IMR-90 (cell line): ENCODE measurements around the gene FASLG. TPM values are rescaled to one million over a fixed set of nuclear protein-coding genes. Genes with fewer than 3 reads are reported as not detected.

Source experiments
- ATAC-seq: fragments of 200-7000 bp; cut with Tn5 transposase; 2 replicates; pipeline ENCODE4 v1.9.1; 2020; ENCODE audit warnings: low read depth, mild to moderate bottlenecking, moderate library complexity
- BruUV-seq: library from RNA; stranded (reverse); fragments of 400-500 nt; replicated peaks from 2 replicates; lab custom pipeline; 2021; lab: Mats Ljungman, UMichigan
- CTCF ChIA-PET: fragments of 300-600 bp; formaldehyde crosslinking; extraction: SDS; loops from one replicate; lab custom pipeline; 2021; ENCODE audit warnings: antibody characterized with exemption; lab: Yijun Ruan, JAX
- POLR2A ChIA-PET: fragments of 300-600 bp; sonication (Branson Sonifier 250); formaldehyde crosslinking; loops from one replicate; lab custom pipeline; 2022; ENCODE audit warnings: antibody characterized with exemption; ENCODE audit not compliant: unreplicated experiment; lab: Charles Lee
- DNase-seq: peaks from one replicate; pipeline ENCODE4 v3.0.0; 2013
- H2AFZ ChIP-seq: replicated peaks from 2 replicates; pipeline ENCODE3; 2013; ENCODE audit warnings: low read length, mild to moderate bottlenecking; ENCODE audit not compliant: poor library complexity
- H2AK5ac ChIP-seq: 2 replicates; pipeline ENCODE4 v1.6.1; 2013; ENCODE audit warnings: low read depth, low read length, inconsistent platforms
- H2AK9ac ChIP-seq: replicated peaks from 2 replicates; pipeline ENCODE3; 2013; ENCODE audit warnings: mild to moderate bottlenecking, low read depth, low read length, moderate library complexity; ENCODE audit not compliant: poor library complexity
- H2BK120ac ChIP-seq: 2 replicates; pipeline ENCODE4 v1.6.1; 2013; ENCODE audit warnings: low read depth, low read length, inconsistent platforms
- H2BK15ac ChIP-seq: 3 replicates; pipeline ENCODE4 v1.6.1; 2013; ENCODE audit warnings: low read depth, low read length, inconsistent platforms
- H2BK20ac ChIP-seq: 2 replicates; pipeline ENCODE4 v1.6.1; 2013; ENCODE audit warnings: low read depth, mild to moderate bottlenecking, inconsistent platforms, low read length, moderate library complexity
- H2BK5ac ChIP-seq: 2 replicates; pipeline ENCODE4 v1.6.1; 2013; ENCODE audit warnings: mild to moderate bottlenecking, low read depth, low read length, inconsistent platforms; ENCODE audit not compliant: poor library complexity, severe bottlenecking
- H3K14ac ChIP-seq: replicated peaks from 2 replicates; pipeline ENCODE4 v1.6.1; 2013; ENCODE audit warnings: low read depth, low read length, inconsistent platforms
- H3K18ac ChIP-seq: 2 replicates; pipeline ENCODE4 v1.6.1; 2013; ENCODE audit warnings: low read depth, low read length, control low read depth
- H3K23ac ChIP-seq: 2 replicates; pipeline ENCODE4 v1.6.1; 2013; ENCODE audit warnings: low read depth, low read length, inconsistent platforms
- H3K27ac ChIP-seq: 2 replicates; pipeline ENCODE4 v1.5.1; 2013; ENCODE audit warnings: mild to moderate bottlenecking, control low read depth, low read length; ENCODE audit not compliant: insufficient read depth
- H3K27me3 ChIP-seq: 2 replicates; pipeline ENCODE4 v1.6.1; 2013; ENCODE audit warnings: low read length; ENCODE audit not compliant: control insufficient read depth, insufficient read depth
- H3K36me3 ChIP-seq: 2 replicates; pipeline ENCODE4 v1.6.1; 2013; ENCODE audit warnings: low read length, mixed read lengths; ENCODE audit not compliant: control insufficient read depth, insufficient read depth
- H3K4ac ChIP-seq: 2 replicates; pipeline ENCODE4 v1.6.1; 2013; ENCODE audit warnings: low read depth, low read length, inconsistent platforms
- H3K4me1 ChIP-seq: 2 replicates; pipeline ENCODE4 v1.6.1; 2013; ENCODE audit warnings: low read length, mixed read lengths; ENCODE audit not compliant: control insufficient read depth, insufficient read depth
- H3K4me2 ChIP-seq: 2 replicates; pipeline ENCODE4 v1.6.1; 2013; ENCODE audit warnings: low read depth, mild to moderate bottlenecking, control low read depth, low read length, moderate library complexity
- H3K4me3 ChIP-seq: 2 replicates; pipeline ENCODE4 v1.5.1; 2013; ENCODE audit warnings: low read depth, mild to moderate bottlenecking, control low read depth, low read length, moderate library complexity; ENCODE audit not compliant: insufficient read depth
- H3K56ac ChIP-seq: 2 replicates; pipeline ENCODE4 v1.6.1; 2013; ENCODE audit warnings: low read length, inconsistent platforms; ENCODE audit not compliant: insufficient read depth; ENCODE audit errors: extremely low read depth
- H3K79me1 ChIP-seq, 2 experiments: 2 replicates each; pipeline ENCODE4 v1.6.1; 2013; ENCODE audit warnings: low read length in 2 of 2, inconsistent platforms in 1 of 2, low read depth in 1 of 2
- H3K9ac ChIP-seq: 2 replicates; pipeline ENCODE4 v1.6.1; 2013; ENCODE audit warnings: low read depth, low read length, control low read depth
- H3K9me1 ChIP-seq: 2 replicates; pipeline ENCODE4 v1.6.1; 2013; ENCODE audit warnings: low read length, inconsistent platforms; ENCODE audit not compliant: insufficient read depth
- H3K9me3 ChIP-seq: 2 replicates; pipeline ENCODE4 v1.6.1; 2013; ENCODE audit warnings: low read length; ENCODE audit not compliant: control insufficient read depth, insufficient read depth
- H4K20me1 ChIP-seq: 2 replicates; pipeline ENCODE4 v1.6.1; 2013; ENCODE audit warnings: low read length, inconsistent platforms; ENCODE audit not compliant: insufficient read depth
- H4K5ac ChIP-seq: 2 replicates; pipeline ENCODE4 v1.6.1; 2013; ENCODE audit warnings: mild to moderate bottlenecking, low read depth, low read length, control low read depth
- H4K8ac ChIP-seq, 2 experiments: 2 replicates each; pipeline ENCODE4 v1.6.1; 2013; ENCODE audit warnings: low read depth in 2 of 2, low read length in 2 of 2, control low read depth in 1 of 2, inconsistent platforms in 1 of 2
- H4K91ac ChIP-seq: 2 replicates; pipeline ENCODE4 v1.6.1; 2013; ENCODE audit warnings: low read depth, low read length, inconsistent platforms; ENCODE audit not compliant: insufficient read depth
- BHLHE40 ChIP-seq: fragments of 150-350 bp; IDR thresholded peaks from 2 replicates; pipeline ENCODE4 v1.6.1; 2016; ENCODE audit warnings: mild to moderate bottlenecking, low read depth, low read length
- CEBPB ChIP-seq: IDR thresholded peaks from 2 replicates; pipeline ENCODE4 v1.6.1; 2012; ENCODE audit warnings: low read depth, low read length, improper control_type of control experiment
- CHD1 ChIP-seq: IDR thresholded peaks from 2 replicates; pipeline ENCODE4 v1.6.1; 2012; ENCODE audit warnings: low read depth, low read length, improper control_type of control experiment
- FOS ChIP-seq: fragments of 150-350 bp; IDR thresholded peaks from 2 replicates; pipeline ENCODE4 v1.6.1; 2016; ENCODE audit warnings: low read depth, low read length
- MAFK ChIP-seq: IDR thresholded peaks from 2 replicates; pipeline ENCODE4 v1.6.1; 2012; ENCODE audit warnings: low read depth, low read length, improper control_type of control experiment
- MAZ ChIP-seq: IDR thresholded peaks from 2 replicates; pipeline ENCODE4 v1.6.1; 2012; ENCODE audit warnings: low read depth, mild to moderate bottlenecking, low read length, improper control_type of control experiment, moderate library complexity, borderline replicate concordance
- MXI1 ChIP-seq: IDR thresholded peaks from 2 replicates; pipeline ENCODE4 v1.6.1; 2012; ENCODE audit warnings: low read depth, mild to moderate bottlenecking, low read length, moderate library complexity, borderline replicate concordance
- POLR2A ChIP-seq: IDR thresholded peaks from 2 replicates; pipeline ENCODE4 v1.6.1; 2012; ENCODE audit warnings: mild to moderate bottlenecking, low read depth, low read length
- RAD21 ChIP-seq: IDR thresholded peaks from 2 replicates; pipeline ENCODE4 v1.6.1; 2012; ENCODE audit warnings: low read length, improper control_type of control experiment
- RCOR1 ChIP-seq: IDR thresholded peaks from 2 replicates; pipeline ENCODE4 v1.6.1; 2012; ENCODE audit warnings: mild to moderate bottlenecking, low read length, improper control_type of control experiment; ENCODE audit not compliant: insufficient replicate concordance
- RFX5 ChIP-seq: IDR thresholded peaks from 2 replicates; pipeline ENCODE4 v1.8.0; 2012; ENCODE audit warnings: low read depth, mild to moderate bottlenecking, low read length, moderate library complexity
- SMC3 ChIP-seq: fragments of 150-350 bp; IDR thresholded peaks from 2 replicates; pipeline ENCODE4 v1.6.1; 2016; ENCODE audit warnings: low read depth, mild to moderate bottlenecking, antibody characterized with exemption, low read length, moderate library complexity
- WGBS, 2 experiments: methylation state at CpG; one replicate each; pipeline versions ENCODE4 v1.1.5 to v1.1.7; 2013; ENCODE audit warnings: missing lambda C conversion rate in 2 of 2; ENCODE audit not compliant: insufficient read length in 1 of 2; ENCODE audit errors: extremely low coverage in 2 of 2; 5-methylcytosine and 5-hydroxymethylcytosine counted together
- dilution Hi-C: fragments of 300-500 bp; cut with HindIII; formaldehyde crosslinking; loops from one replicate; pipeline ENCODE4 v1.14.3; 2018; ENCODE audit warnings: low sequenced_read_pairs; ENCODE audit not compliant: unreplicated experiment
- in situ Hi-C: fragments of 300-500 bp; cut with MboI; formaldehyde crosslinking; loops from 3 replicates; pipeline ENCODE4 v1.14.3; 2019; ENCODE audit warnings: low sequenced_read_pairs, inconsistent platforms, mixed read lengths
- intact Hi-C: fragments of 100-400 bp; cut with micrococcal nuclease; formaldehyde crosslinking; loops from 2 replicates; pipeline ENCODE4 v1.10.0; 2022
- polyA plus RNA-seq, 3 experiments: library from polyadenylated mRNA; depleted of rRNA; stranded (reverse); fragments of >200 nt; gene quantifications; 2 replicates each; pipeline ENCODE4 v1.2.3, GENCODE V29; 2012; ENCODE audit warnings: low replicate concordance in 1 of 3
- total RNA-seq: library from RNA; depleted of rRNA; stranded (reverse); fragments of >200 nt; gene quantifications from 2 replicates; pipeline ENCODE4 v1.2.3, GENCODE V29; 2012
- TF ChIP-seq, protein P1 (sequence below): fragments of 150-350 bp; IDR thresholded peaks from 2 replicates; pipeline ENCODE4 v1.6.1; 2016; ENCODE audit warnings: low read depth, mild to moderate bottlenecking, low read length, moderate library complexity, borderline replicate concordance
- TF ChIP-seq, protein P2 (sequence below): fragments of 150-350 bp; IDR thresholded peaks from 2 replicates; pipeline ENCODE4 v1.6.1; 2017; ENCODE audit warnings: mild to moderate bottlenecking, antibody characterized with exemption, low read length, low read depth
- TF ChIP-seq, protein P3 (sequence below): conservative IDR thresholded peaks from 2 replicates; pipeline ENCODE4 v1.5.1; 2012; ENCODE audit warnings: mild to moderate bottlenecking, low read depth, low read length, improper control_type of control experiment

Gene FASLG
- total and polyA plus RNA-seq, 2 of the 4 experiments (the other 2 are of a cell fraction), result 0.14 to 0.18 TPM

GRCh38 chr1:172627702-172628101 is 31.2 kb upstream of the FASLG start:
- no peaks in the 10 kb centered on the region for H3K36me3 ChIP-seq
- WGBS, 2 experiments, result 100% methylated on average over 1 of the region's 3 CpGs; no CpG with 5 or more reads in 1 of the 2 experiments
- H3K23ac ChIP-seq, result no peak overlapping the region
- H3K56ac ChIP-seq, result no peak overlapping the region
- no peaks in the 10 kb centered on the region for H3K79me1 ChIP-seq
- no peak overlapping the region for H2AK9ac ChIP-seq
- intact Hi-C loops, result no loop called here
- no peak overlapping the region for H3K4me3 ChIP-seq
- H2BK20ac ChIP-seq, result no peak overlapping the region
- no peak for ATAC-seq
- no peaks in the 10 kb centered on the region for H3K9me1 ChIP-seq
- H3K9me3 ChIP-seq, result peaks cover 6% of the 10 kb centered on the region
- H3K4me1 ChIP-seq, result peaks cover 13% of the 10 kb centered on the region
- H3K4ac ChIP-seq, result no peak overlapping the region
- no peak overlapping the region for H2AFZ ChIP-seq
- H3K27me3 ChIP-seq, result no peaks in the 10 kb centered on the region
- CTCF ChIA-PET, result no interaction called here
- no peak overlapping the region for H2AK5ac ChIP-seq
- no peak overlapping the region for H2BK15ac ChIP-seq
- in situ Hi-C loops, result no loop called here
- no peak overlapping the region for H3K27ac ChIP-seq
- H3K18ac ChIP-seq, result peak overlapping the region; percentile 32; the same call in 1 of the 2 replicates
- H2BK5ac ChIP-seq, result no peak overlapping the region
- H4K91ac ChIP-seq, result no peak overlapping the region
- H3K9ac ChIP-seq, result no peak overlapping the region
- DNase-seq, result no peak
- POLR2A ChIA-PET, result no interaction called here
- H3K14ac ChIP-seq, result no peak overlapping the region
- no peaks in the 10 kb centered on the region for H4K20me1 ChIP-seq
- no peak overlapping the region for H4K5ac ChIP-seq
- no peak overlapping the region for H4K8ac ChIP-seq
- dilution Hi-C loops, result no loop called here
- H2BK120ac ChIP-seq, result no peak overlapping the region
- no peak overlapping the region for H3K4me2 ChIP-seq
- TF ChIP-seq RAD21 (no peak), RFX5 (no peak), SMC3 (no peak), MAFK (no peak), CEBPB (no peak), MAZ (no peak), BHLHE40 (no peak), POLR2A (no peak), MXI1 (no peak), CHD1 (no peak), FOS (no peak), RCOR1 (no peak)
- TF ChIP-seq, protein P1, sequence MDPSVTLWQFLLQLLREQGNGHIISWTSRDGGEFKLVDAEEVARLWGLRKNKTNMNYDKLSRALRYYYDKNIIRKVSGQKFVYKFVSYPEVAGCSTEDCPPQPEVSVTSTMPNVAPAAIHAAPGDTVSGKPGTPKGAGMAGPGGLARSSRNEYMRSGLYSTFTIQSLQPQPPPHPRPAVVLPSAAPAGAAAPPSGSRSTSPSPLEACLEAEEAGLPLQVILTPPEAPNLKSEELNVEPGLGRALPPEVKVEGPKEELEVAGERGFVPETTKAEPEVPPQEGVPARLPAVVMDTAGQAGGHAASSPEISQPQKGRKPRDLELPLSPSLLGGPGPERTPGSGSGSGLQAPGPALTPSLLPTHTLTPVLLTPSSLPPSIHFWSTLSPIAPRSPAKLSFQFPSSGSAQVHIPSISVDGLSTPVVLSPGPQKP, result no peak
- TF ChIP-seq, protein P2, sequence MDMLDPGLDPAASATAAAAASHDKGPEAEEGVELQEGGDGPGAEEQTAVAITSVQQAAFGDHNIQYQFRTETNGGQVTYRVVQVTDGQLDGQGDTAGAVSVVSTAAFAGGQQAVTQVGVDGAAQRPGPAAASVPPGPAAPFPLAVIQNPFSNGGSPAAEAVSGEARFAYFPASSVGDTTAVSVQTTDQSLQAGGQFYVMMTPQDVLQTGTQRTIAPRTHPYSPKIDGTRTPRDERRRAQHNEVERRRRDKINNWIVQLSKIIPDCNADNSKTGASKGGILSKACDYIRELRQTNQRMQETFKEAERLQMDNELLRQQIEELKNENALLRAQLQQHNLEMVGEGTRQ, result no peak
- TF ChIP-seq, protein P3, sequence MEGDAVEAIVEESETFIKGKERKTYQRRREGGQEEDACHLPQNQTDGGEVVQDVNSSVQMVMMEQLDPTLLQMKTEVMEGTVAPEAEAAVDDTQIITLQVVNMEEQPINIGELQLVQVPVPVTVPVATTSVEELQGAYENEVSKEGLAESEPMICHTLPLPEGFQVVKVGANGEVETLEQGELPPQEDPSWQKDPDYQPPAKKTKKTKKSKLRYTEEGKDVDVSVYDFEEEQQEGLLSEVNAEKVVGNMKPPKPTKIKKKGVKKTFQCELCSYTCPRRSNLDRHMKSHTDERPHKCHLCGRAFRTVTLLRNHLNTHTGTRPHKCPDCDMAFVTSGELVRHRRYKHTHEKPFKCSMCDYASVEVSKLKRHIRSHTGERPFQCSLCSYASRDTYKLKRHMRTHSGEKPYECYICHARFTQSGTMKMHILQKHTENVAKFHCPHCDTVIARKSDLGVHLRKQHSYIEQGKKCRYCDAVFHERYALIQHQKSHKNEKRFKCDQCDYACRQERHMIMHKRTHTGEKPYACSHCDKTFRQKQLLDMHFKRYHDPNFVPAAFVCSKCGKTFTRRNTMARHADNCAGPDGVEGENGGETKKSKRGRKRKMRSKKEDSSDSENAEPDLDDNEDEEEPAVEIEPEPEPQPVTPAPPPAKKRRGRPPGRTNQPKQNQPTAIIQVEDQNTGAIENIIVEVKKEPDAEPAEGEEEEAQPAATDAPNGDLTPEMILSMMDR, result no peak
- BruUV-seq, result no TSS peak
